Measurements from ENCODE around the gene TMEM33. TPM values are rescaled to one million over a fixed set of nuclear protein-coding genes. Genes with fewer than 3 reads are reported as not detected.

Gene TMEM33, protein sequence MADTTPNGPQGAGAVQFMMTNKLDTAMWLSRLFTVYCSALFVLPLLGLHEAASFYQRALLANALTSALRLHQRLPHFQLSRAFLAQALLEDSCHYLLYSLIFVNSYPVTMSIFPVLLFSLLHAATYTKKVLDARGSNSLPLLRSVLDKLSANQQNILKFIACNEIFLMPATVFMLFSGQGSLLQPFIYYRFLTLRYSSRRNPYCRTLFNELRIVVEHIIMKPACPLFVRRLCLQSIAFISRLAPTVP
- total RNA-seq (2014; rRNA removed; shearing (Covaris generic)) (30.4 and 44.6 TPM in 2 replicates), polyA plus RNA-seq (2016; fragmentation: Nextera tagmentation; extraction: Ambion mirVana) (44.0 and 44.6 TPM in 2 replicates)

DNA sequence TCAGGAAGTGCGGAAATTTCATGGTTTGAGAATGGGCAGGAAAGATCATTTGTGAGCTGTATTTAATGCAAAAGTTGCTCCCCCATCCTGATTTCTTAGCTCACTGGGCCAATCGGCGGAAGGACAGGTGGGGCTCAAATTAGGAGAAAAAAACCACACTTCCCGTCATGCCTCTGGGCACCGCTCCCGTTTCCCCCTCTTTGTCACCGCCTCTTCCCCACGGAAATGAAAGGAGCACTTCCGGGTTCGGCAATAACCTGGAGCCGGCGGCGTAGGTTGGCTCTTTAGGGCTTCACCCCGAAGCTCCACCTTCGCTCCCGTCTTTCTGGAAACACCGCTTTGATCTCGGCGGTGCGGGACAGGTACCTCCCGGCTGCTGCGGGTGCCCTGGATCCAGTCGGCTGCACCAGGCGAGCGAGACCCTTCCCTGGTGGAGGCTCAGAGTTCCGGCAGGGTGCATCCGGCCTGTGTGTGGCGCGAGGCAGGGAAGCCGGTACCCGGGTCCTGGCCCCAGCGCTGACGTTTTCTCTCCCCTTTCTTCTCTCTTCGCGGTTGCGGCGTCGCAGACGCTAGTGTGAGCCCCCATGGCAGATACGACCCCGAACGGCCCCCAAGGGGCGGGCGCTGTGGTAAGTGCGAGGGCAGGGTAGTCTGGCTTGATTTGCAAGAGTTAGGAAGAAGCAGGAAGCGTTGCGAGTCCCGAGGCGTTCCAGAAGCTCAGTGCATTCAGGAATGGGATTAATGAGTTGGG, at the start of gene TMEM33:
TSS of gene TMEM33 (plus strand) at position 529 of the 751 bp plus-strand sequence. CDS start at position 585, 56 bp downstream.
- 3% methylated on average over 48 to 49 of the region's 49 CpGs for WGBS, 2 experiments (ENCODE audit: low coverage in 1 of 2, low lambda C conversion rate in 2 of 2, missing lambda C conversion rate in 2 of 2)
- DNase-seq = peak; percentile 93
- H2AFZ ChIP-seq = peak within 1 kb of the TSS; percentile 96
- no peaks in the 10 kb centered on the region for H4K20me1 ChIP-seq (ENCODE audit: insufficient read depth)
- peak within 1 kb of the TSS; percentile 92 for H3K9ac ChIP-seq
- H3K36me3 ChIP-seq (ENCODE audit: low read depth) = peaks cover 9% of the 10 kb centered on the region; the same call in 1 of the 2 replicates
- H3K9me3 ChIP-seq (ENCODE audit: low read depth) = no peaks in the 10 kb centered on the region
- H3K27me3 ChIP-seq (replicated peaks; ENCODE audit: insufficient read depth) = no peaks in the 10 kb centered on the region
- H3K9me2 ChIP-seq (ENCODE audit: insufficient read depth) = no peaks in the 10 kb centered on the region
- H3K4me2 ChIP-seq (ENCODE audit: unreplicated experiment) = peak within 1 kb of the TSS; percentile 99
- peak within 1 kb of the TSS; percentile 80 for H3K27ac ChIP-seq
- TF ChIP-seq EZH2 (IDR thresholded peaks at IDR 0.05; ENCODE audit: insufficient read depth, poor library complexity, severe bottlenecking) = no peak
- TF ChIP-seq EZH2phosphoT487 (IDR thresholded peaks at IDR 0.05; ENCODE audit: insufficient read depth, low read depth) = no peak
- H3K4me3 ChIP-seq = peak within 1 kb of the TSS; percentile 100
- H3F3A ChIP-seq (ENCODE audit: insufficient read depth) = no peaks in the 10 kb centered on the region
- in situ Hi-C loops (cut with MboI) = no loop called here
- H3K79me2 ChIP-seq (ENCODE audit: insufficient read depth) = peaks cover 51% of the 10 kb centered on the region
- H3K4me1 ChIP-seq (ENCODE audit: insufficient read depth) = peaks cover 15% of the 10 kb centered on the region; the same call in 1 of the 2 replicates

DNA sequence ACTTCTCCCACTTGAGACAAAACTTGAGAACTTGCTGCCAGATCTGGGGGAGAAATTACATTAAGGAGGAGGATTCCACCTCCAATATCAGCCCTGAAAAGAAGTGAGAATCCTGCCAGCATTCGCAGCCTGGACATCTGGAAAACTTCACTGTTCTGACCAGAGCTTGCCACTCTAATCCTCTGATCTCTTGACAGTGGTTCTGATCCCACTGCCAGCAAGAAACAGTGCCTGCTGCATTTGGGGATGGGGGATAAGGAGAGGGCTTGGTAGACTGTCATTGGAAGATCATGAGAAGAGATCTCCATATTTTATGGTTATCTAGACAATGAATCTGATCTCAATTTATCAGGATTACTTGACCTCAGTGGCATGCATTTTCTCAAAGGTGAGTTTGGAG, 49.8 kb upstream of the TMEM33 start:
- no peaks in the 10 kb centered on the region for H3K36me3 ChIP-seq (ENCODE audit: low read depth)
- H3K4me2 ChIP-seq (ENCODE audit: unreplicated experiment) = no peak overlapping the region
- 5 to 11% methylated on average over 1 of the region's 1 CpG for WGBS, 2 experiments (ENCODE audit: low coverage in 1 of 2, low lambda C conversion rate in 2 of 2, missing lambda C conversion rate in 2 of 2)
- no peak overlapping the region for H3K27ac ChIP-seq
- no peaks in the 10 kb centered on the region for H3K79me2 ChIP-seq (ENCODE audit: insufficient read depth)
- peaks cover 52% of the 10 kb centered on the region for H3K27me3 ChIP-seq (replicated peaks; ENCODE audit: insufficient read depth)
- no peak for TF ChIP-seq EZH2phosphoT487 (IDR thresholded peaks at IDR 0.05; ENCODE audit: insufficient read depth, low read depth)
- TF ChIP-seq EZH2 (IDR thresholded peaks at IDR 0.05; ENCODE audit: insufficient read depth, poor library complexity, severe bottlenecking) = no peak
- H3K4me1 ChIP-seq (ENCODE audit: insufficient read depth) = no peaks in the 10 kb centered on the region
- in situ Hi-C loops (cut with MboI) = loop anchor here (10.0 kb wide), 2 partner anchors 191 to 601 kb away; no protein-coding TSS in a partner anchor
- H3K9me3 ChIP-seq (ENCODE audit: low read depth) = no peaks in the 10 kb centered on the region
- no peaks in the 10 kb centered on the region for H4K20me1 ChIP-seq (ENCODE audit: insufficient read depth)
- no peaks in the 10 kb centered on the region for H3F3A ChIP-seq (ENCODE audit: insufficient read depth)
- H2AFZ ChIP-seq = no peak overlapping the region
- no peaks in the 10 kb centered on the region for H3K9me2 ChIP-seq (ENCODE audit: insufficient read depth)
- DNase-seq = no peak
- H3K4me3 ChIP-seq = no peak overlapping the region
- H3K9ac ChIP-seq = no peak overlapping the region

DNA sequence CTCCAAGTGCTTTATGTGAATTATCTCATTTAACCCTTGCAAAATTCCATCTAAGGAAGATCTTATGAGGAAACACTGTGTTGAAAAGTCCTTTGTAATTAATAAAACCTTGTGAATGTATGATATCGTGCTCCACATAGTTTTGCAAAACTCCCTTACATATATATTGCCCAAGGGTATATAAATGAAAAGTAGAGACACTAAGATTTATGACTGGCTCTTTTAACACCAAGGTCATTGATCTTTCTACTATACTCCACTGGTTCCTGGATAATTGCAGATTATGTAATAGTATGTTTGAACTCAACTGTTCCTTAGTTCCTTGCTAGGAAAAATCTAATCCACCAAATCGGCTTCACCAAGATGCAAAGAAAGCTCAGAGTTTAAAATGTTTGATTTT, 48.0 kb upstream of the TMEM33 start:
- in situ Hi-C loops (cut with MboI) = loop anchor here (10.0 kb wide), 2 partner anchors 192 to 602 kb away; no protein-coding TSS in a partner anchor
- Histone ChIP-seq H3K4me2 (ENCODE audit: unreplicated experiment) (no peak overlapping the region), H3K4me3 (no peak overlapping the region), H3K79me2 (ENCODE audit: insufficient read depth) (no peaks in the 10 kb centered on the region), H3K27ac (no peak overlapping the region), H3K9me2 (ENCODE audit: insufficient read depth) (no peaks in the 10 kb centered on the region), H3K4me1 (ENCODE audit: insufficient read depth) (no peaks in the 10 kb centered on the region), H3K36me3 (ENCODE audit: low read depth) (no peaks in the 10 kb centered on the region), H3F3A (ENCODE audit: insufficient read depth) (no peaks in the 10 kb centered on the region), H4K20me1 (ENCODE audit: insufficient read depth) (no peaks in the 10 kb centered on the region), H3K9me3 (ENCODE audit: low read depth) (no peaks in the 10 kb centered on the region), H3K27me3 (replicated peaks; ENCODE audit: insufficient read depth) (peaks cover 49% of the 10 kb centered on the region), H3K9ac (no peak overlapping the region), H2AFZ (no peak overlapping the region)
- TF ChIP-seq EZH2phosphoT487 (IDR thresholded peaks at IDR 0.05; ENCODE audit: insufficient read depth, low read depth) (no peak), EZH2 (IDR thresholded peaks at IDR 0.05; ENCODE audit: insufficient read depth, poor library complexity, severe bottlenecking) (no peak)
- WGBS, 2 experiments (ENCODE audit: low coverage in 1 of 2, low lambda C conversion rate in 2 of 2, missing lambda C conversion rate in 2 of 2) = 13 to 30% methylated on average over 2 of the region's 2 CpGs
- no peak for DNase-seq

DNA sequence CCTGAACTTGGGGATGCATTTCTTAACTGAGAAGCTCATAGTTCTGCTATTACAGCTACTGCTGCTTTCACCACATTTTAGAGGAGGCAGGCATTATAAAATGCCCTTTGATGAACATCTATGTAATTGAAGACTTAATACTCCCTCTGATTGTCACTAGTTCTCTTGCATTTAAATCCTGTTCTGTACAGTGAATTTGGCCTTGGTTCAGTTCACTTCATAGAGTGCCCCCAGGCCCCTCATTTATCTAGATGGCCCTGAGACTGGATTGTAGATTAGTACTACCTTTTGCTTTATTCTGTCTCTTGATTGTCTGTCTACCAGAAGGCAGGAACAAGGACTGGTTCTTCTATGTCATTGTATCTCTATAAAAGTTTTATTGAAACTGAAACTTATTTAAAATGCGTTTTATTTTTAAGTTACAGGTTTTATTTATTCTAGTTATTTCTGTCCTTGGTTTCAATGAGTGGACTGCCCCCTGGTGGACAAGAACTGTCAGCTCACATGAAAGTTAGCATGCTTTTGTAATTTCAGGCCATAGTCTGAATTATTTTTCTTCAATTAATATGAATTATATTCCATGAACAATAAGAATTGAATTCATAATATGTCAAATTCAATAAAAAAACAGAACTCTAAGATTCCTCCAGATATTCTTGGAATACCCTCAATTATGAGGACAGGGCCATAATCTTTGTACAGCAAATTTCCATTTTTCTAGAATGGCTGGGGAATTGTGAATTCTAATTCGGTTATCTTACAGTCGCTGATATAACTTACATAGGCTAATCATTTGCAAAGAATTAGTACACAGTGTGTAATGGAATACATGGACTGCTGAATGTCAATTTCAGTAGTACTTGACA, 47.2 kb upstream of the TMEM33 start:
- in situ Hi-C loops (cut with MboI) = loop anchor here (10.0 kb wide), 2 partner anchors 193 to 603 kb away; no protein-coding TSS in a partner anchor
- WGBS, 2 experiments (ENCODE audit: low coverage in 1 of 2, low lambda C conversion rate in 2 of 2, missing lambda C conversion rate in 2 of 2) = 0 to 1% methylated on average over 3 of the region's 3 CpGs

More for the DNA sequence above, 47.2 kb upstream of the TMEM33 start:
- peak; percentile 66 for DNase-seq
- Histone ChIP-seq H3F3A (ENCODE audit: insufficient read depth) (no peaks in the 10 kb centered on the region), H3K4me3 (no peak overlapping the region), H3K9me2 (ENCODE audit: insufficient read depth) (no peaks in the 10 kb centered on the region), H3K4me1 (ENCODE audit: insufficient read depth) (no peaks in the 10 kb centered on the region), H3K27ac (no peak overlapping the region), H2AFZ (no peak overlapping the region), H4K20me1 (ENCODE audit: insufficient read depth) (no peaks in the 10 kb centered on the region), H3K9me3 (ENCODE audit: low read depth) (no peaks in the 10 kb centered on the region), H3K27me3 (replicated peaks; ENCODE audit: insufficient read depth) (peaks cover 50% of the 10 kb centered on the region), H3K36me3 (ENCODE audit: low read depth) (no peaks in the 10 kb centered on the region), H3K79me2 (ENCODE audit: insufficient read depth) (no peaks in the 10 kb centered on the region), H3K9ac (no peak overlapping the region), H3K4me2 (ENCODE audit: unreplicated experiment) (no peak overlapping the region)
- TF ChIP-seq EZH2phosphoT487 (IDR thresholded peaks at IDR 0.05; ENCODE audit: insufficient read depth, low read depth) (no peak), EZH2 (IDR thresholded peaks at IDR 0.05; ENCODE audit: insufficient read depth, poor library complexity, severe bottlenecking) (no peak)

Data from GM23248 (cell line).